Measurements from ENCODE around the gene LPCAT1.

Gene LPCAT1

DNA sequence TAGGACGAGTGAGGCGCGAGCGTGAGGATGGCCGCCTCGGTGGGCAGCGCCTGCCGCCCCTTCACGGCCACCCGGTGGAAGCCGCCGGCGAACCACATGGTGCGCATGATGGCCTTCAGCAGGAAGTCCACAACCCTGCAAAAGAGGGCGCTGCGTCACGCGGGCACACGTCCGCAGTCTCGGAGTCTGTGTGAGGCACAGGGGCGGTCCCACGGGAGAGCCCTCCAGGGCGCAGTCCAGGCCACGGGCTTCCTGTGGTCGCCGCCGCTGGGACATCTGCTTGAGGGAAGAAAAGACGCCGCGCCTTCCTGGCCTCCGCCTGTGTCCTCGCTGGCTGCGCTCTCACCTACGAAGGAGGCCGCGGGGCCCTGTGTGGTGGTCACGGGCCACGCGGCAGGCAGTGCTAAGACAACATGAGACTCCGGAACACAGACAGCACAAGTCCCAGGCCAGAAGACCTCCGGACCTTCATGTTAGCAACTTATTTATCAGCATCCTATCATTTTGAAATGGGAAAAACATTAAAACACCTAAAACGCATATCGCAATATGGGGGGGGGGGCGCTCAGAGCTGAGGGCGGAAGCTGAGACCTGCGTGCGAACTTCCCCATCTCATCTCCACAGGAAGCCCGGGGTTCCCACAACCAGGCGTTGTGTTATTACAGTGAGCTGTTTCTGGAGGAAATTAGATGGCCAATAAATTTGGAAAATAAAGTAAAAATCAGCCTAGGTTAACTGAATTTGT, 28.8 kb downstream of the LPCAT1 start:
- no peak for DNase-seq

DNA sequence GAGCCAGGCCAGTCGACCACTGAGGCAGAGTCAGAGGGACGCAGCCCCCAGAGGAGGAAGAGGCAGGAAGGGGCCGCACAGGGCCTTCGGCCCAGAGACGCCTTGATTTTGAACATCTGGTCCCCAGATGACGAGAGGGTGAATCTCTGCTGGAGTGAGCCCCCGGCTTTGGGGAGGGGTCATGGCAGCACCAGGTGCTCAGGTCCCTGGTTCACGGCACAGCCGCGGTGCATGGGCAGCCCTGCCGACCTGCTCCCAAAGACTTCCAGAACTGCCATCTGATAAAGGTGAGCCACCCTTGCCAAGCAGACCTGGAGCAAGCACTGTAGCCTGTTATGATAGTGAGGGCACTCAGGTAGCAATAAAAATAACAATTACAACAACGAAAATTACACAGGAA, 29.8 kb downstream of the LPCAT1 start:
- no peak for DNase-seq

DNA sequence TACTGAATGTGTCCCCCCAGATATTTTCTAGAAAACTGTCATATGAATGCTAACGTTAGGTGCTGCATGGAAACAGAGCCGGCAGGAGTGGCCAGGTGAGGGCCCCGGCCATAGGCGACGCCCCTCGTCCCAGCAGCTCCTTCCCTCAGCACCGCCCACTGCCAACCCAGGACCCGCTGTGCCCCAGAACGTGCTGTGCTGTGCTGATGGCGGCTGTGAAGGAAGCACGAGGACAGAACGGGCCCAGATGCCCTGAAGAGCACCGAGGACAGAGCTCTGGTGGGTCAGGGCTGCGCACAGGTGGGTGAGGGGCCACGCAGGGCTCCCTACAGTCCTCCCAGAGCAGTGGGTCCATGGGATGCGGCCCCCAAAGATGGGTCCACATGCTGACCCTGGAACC, 30.3 kb downstream of the LPCAT1 start:
- no peak for DNase-seq

DNA sequence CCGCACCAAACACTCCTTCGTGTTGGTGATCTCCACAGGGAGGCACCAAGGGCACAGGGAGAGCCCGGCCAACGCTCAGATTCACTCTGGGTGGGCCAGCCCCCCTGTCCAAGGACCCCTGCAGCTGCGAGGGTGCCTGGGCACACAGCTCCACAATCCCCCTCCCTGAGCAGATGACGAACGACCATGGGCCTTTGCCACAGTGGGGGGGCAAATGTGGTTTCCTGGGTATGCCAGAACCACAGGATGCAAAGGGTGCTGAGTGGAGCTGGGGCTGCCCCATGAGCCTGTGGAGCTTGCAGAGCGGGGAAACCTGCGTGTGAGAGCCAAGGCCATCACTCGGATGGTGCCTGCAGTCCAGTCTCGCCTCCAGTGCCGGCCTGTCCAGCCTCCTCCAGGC, 31.0 kb downstream of the LPCAT1 start:
- DNase-seq, result no peak

DNA sequence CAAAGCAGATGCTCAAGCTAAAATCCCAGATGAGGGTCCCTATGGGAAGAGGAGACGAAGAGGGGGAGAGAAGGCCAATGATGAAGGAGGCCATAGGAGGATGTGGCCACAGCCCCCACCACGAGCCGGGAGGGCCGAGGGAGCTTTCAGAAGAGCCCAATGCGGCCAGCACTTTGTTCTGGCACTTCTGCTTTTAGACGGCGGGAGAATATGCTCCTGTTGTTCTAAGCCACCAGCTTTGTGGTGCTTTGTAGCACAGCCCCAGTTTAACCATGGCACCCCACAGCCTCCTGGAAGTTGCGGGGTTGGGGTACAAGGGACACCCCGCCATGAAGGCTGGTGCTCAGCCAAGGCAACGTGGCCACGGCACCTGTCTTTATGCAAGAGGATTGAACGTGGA, 33.4 kb downstream of the LPCAT1 start:
- no peak for DNase-seq

DNA sequence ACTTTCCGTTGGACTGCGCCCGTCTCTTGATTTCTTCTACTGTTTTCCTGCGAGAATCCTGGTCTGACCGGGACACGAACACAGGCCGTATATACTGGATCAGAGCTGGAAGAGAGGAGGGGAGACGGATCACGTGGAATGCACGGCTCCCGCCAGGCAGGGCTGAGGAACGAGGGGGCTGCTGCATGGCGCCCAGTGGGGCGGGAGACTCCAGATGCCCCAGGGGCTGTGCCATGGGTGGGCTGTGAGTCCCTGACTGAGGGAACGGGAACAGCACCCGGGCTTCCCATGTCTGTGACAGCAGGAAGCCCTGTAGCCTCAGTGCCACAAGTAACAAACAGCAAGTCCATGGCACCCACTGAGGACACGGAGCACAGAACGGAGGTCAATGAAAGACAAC, 34.0 kb downstream of the LPCAT1 start:
- no peak for DNase-seq

DNA sequence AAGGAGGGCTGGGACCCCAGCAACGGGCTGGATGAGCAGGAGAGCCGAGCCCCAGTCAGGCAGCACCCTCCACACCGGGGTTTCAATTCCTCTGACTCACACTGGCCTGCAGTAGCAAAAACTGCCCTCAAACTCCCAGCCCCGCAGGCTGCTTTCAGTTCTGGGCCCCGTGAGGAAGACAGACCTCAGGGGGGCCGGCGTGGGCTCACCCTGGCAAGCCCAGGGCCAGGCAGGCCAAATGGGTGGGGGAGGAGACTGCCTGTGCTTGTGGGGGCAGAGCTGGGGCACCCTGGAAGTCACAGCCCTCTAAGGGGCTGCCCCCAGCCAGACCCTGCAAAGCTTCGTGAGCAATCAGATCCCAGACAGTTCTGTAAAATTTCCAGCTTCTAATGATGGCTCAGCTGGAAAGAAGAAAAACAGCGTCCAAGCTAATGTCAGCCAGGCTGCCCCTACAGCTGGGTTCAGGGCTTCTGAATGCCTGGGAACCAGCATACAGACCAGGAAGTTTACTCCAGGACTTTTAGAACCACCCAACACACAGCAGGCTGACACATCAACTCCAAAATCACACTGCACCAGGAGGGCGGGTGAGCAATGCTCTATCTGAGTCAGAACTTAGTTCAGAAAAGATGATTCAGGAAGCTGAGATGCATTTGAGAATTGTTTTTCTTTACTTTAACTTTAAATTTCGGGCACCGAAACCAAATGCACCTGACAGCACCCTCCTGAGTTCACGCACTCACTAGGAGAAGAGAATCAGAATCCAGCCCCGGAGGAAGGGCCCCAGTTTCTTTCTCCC, 34.7 kb downstream of the LPCAT1 start:
- peak; percentile 51 for DNase-seq

DNA sequence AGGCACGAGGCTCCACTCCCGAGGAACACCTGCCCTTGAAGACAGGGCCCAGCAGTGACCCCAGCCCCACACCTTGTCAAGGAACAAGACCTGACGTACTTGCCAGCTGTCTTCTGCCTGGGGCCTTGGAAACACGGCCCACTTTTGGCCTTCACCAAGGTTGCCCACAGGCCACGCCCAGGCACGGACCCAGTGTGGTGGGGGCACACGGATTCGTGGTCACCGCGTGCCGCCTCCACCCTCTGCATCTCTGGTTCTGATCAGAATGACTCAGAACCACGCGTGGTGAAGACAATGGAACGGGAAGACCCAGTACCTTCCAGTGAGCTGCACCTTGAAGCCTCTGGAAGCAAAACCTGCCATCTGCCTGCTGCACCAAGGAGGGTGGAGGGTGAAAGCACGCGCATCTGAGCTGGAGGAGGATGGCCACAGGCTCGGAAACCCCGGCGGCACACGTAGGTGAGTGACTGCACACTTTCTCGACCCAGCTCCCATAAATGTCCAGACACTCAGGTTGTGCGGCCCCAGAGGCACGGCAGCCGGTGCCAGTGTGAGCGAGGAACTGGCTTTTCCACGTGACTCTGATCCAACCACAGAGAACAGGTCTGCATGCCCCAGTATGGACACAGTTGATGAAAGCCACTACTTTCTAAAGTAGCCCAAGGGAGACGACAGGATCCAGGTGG, 36.5 kb downstream of the LPCAT1 start:
- no peak for DNase-seq

DNA sequence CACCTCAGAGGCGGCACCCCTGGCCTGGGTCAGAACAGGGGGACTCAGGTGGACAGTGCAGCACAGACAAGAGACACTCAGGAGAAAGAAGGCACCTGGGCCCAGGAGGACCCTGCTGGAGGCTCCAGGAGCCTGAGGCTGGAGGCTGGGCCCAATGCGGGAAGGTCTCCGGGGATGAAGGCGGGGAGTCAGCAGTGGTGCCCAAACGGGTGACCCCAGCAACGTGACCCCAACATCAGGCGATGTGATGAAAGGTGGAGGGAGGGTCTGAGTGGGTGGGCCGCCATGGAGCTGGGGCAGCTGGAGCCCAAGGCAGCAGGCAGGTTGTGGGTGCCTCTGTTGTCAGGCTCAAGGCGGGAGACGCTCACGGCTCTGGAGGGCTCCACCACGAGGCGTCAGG, 37.5 kb downstream of the LPCAT1 start:
- no peak for DNase-seq

DNA sequence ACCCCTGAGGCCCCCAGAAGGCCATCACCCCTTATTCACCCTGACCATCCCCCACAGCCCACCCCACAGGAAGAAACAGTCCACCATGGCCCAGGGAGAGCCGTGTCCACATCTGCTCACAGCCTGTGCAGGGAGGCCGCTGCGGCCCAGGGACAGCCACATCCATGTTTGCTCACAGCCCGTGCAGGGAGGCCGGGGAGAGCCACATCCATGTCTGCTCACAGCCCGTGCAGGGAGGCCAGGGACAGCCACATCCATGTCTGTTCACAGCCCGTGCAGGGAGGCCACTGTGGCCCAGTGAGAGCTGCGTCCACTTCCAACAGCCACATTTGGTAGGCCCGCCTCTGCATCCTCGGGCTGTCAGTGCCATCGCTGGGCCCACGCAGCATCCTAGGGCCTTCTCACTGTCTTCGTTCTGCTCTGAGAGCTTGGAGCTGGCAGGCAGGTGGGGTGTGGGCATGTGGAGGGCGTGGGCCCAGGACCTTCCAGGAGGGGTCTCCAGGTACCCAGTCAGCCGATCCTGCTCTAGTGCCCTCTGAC, 38.1 kb downstream of the LPCAT1 start:
- DNase-seq, result no peak

DNA sequence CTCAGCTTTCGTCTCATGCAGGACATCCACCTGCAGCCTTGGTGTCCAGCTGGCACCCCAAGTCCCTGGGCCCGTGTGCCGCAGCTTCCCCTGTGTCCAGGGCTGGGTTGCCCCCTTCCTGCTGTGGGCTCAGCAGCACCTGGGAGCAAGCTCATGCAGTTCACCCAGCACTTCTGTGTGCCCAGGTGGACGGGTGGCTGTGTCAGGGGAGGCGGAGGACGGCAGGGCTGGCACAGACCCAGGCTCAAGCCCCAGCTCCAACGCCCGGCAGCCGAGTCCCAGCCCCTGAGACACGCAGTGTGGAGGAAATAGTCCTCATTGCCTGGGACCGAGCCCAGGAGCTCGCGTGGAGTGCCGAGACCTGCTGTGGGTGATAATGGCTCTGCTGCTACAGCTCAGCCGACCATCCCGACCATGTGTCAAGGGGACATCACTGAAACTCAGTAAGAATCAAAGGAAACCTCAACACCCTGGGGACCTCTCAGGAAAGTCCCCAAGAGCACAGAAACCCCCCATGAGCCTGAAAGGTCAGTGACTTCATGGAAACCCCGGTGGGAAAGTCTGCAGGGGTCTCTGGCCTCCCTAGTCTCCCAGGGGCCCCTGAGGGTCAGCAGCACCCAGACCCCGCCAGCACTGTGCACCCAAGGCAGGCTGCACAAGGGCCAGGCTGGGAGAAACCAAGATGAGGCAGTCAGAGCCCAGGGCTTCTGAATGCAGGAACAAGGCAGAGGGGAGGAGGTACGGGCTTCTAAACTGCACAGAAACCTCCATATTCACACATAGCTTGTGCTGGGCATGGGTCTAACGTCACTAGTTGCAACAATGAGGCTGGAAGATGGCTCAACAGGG, 38.8 kb downstream of the LPCAT1 start:
- no peak for DNase-seq

DNA sequence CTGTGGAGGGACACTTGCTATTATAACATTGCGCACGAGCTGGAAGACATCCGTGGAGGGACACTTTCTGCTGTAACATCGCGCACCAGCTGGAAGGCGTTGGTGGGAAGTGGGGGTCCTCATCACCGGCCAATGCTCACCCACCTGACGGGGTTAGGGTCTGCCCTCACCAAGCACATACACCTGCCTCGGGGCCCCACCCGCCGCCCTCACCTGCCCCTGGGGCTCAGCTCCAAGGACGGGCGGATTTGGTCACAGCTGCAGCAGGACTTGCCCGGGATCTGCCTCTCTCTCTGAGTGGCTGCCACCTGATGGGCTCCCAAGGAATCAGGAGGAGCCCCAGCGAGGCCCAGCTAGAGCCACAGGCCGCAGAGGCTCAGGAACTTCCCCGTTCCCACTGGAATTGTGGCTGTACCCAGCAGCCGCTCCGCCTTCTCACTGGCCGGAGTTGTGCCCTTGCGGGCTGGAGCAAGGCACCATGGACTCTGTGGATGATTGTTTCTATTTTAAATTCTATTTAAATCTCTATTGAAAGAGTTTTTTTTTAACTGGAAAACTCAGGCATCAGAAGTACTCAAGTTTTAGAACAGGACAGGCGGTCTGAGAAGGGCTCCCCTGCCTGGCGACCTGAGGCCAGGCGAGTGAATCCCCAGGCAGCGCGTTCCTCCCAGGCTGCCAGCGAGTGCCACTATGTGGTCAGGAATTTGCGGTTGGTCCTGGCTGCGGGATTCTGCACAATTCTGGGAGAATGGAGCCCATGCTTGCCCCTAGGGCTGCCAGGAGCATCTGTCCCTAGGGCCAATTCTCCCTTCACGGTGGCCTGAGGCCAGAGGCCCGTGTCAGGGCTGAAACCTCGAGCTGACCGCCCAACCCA, 39.7 kb downstream of the LPCAT1 start:
- DNase-seq, result no peak

DNA sequence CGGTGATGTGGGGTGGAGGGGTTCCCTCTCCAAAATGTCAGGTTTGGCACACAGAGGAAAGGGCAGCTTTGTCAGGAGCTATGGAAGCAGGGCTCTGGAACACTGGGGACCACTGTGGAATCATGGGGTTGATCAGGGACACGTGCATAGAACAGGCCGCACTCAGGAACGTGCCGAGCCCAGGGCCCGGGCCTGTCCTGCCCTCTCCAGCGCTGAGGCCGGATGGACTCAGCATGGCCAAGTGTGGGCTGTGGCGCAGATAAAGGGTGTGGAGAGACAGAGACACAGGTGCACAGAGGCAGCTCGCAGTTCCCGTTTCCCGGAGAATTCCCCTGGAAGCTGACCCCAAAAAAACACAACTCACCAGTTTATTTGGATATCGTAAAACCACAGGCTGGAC, 40.7 kb downstream of the LPCAT1 start:
- no peak for DNase-seq

DNA sequence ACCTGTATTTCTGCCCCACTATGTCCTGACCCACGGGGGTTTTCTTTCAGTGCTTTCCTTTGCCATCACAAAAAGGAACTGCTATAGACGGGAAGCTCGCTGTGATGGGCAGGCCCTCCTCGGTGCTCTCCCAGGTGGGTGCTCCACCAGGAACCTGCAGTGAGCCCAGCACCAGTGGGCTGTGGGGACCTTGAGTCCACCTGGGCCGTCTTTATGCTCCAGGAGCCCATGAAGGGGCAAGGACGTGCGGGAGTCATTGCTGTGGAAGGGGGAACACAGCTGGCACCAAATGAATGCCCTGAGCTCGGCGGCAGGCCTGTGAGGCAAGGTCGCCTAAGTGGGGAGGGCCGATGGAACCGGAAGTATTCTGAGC, 41.8 kb downstream of the LPCAT1 start:
- no peak for DNase-seq

DNA sequence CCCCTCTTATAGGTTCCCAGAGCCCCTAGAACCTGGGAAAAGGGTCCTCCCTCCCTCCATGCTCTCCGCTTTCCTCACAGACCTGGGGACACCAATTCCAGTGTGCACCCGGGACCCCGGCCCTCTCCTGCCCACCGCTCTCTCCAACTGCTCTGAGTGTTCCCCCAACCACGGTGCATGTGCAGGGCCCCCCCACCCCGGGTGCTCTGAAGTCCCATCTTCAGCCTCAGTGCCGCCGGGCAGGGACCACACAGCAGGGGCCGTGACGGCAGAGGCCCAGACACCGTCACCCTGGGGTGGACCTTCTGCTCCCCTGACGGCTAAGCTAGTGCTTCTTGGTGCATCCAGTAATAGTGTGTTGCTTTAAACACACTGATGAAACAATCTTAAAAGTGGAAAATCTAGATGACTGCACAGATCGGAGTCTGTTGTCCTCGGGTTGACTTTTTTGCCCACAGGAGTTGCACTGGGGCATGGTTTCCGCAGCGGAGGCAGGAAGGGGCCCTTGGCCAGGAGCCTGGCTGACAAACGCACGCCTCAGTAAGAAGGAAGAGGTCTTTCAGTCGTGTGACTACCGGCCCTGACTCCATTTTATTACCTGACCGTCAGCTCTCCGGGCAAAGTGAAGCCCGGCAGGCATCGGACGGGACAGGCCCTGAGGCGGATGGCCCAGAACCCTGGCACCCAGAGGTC, 42.3 kb downstream of the LPCAT1 start:
- DNase-seq, result no peak

DNA sequence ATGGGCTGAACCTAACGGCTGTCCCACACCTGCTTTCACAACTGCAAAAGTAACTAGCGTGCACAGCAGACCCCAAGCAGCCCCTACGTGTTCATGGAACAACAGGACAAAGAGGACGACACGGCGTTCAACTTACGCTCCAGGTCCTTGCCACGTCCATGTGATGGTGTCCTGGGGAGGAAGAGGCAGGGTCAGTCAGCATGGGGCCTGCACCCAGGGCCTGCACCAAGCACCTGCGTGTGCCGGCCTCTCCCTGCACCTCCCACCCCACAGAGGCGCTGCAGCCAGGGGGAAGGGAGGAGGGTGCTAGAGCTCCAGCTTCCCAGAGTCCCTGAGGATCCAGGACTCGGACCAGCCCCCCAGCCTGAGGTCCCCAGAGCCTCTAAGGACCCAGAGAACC, 43.0 kb downstream of the LPCAT1 start:
- no peak for DNase-seq

DNA sequence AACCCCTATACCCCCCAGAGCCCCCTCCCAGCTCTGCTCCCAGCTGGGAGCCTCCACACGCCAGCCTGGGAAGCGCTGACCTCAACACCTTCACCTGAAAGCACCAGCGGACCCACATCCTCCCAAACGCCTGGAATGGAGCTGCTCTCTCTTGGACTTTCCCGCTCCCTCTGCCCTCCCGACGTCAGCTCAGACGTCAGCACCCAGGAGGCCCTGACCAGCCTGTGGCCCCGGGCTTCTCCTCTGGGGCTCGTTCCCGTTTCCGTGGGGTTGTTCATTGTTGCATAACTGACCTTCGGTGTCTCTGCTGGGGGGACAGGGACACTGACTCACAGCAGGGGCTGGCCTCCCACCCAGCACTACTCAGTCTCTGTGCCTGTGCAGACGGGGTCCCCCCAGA, 43.5 kb downstream of the LPCAT1 start:
- no peak for DNase-seq

DNA sequence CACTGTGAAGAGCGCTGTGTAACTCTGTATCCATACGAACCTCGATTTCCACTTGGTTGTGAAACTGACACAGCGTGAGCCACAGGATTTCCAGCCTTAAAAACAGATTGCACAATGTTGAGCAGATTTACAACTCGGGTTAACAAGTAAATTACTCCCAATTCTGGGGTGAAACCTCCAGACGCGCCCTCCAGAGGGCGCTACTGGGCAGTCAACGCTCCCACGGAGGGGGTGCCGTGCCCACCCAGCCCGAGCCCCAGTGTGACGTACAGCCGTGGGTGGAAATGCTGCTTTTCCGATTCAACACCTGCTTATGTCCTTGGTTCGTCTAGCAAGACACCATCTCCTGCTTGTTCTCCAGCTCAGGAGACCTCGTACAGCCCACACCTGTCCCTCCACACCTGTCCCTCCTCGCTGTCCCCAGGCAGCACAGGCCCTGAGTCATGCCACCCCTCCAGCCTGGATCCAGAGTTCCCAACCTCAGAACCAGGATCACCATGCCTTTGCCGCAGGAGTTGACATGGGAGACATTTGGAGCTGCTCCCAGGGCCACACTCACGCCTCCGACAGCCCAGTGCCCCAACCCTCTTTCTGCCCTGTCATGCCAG, 44.1 kb downstream of the LPCAT1 start:
- peak; percentile 9 for DNase-seq

DNA sequence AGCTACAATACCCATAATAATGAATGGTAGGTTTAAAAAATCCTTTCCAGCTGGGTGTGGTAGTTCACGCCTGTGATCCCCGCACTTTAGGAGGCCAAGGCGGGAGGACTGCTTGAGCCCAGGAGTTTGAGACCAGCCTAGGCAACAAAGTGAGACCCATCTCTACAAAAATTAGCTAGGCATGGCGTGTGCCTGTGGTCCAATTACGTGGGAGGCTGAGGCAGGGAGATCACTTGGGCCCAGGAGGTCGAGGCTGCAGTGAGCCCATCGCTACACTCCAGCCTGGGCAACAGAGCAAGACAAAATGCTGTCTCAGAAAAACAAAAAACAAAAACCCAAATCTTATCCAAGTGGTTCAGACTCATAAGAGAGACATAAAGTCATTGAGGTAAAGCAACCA, 44.7 kb downstream of the LPCAT1 start:
- DNase-seq, result no peak

DNA sequence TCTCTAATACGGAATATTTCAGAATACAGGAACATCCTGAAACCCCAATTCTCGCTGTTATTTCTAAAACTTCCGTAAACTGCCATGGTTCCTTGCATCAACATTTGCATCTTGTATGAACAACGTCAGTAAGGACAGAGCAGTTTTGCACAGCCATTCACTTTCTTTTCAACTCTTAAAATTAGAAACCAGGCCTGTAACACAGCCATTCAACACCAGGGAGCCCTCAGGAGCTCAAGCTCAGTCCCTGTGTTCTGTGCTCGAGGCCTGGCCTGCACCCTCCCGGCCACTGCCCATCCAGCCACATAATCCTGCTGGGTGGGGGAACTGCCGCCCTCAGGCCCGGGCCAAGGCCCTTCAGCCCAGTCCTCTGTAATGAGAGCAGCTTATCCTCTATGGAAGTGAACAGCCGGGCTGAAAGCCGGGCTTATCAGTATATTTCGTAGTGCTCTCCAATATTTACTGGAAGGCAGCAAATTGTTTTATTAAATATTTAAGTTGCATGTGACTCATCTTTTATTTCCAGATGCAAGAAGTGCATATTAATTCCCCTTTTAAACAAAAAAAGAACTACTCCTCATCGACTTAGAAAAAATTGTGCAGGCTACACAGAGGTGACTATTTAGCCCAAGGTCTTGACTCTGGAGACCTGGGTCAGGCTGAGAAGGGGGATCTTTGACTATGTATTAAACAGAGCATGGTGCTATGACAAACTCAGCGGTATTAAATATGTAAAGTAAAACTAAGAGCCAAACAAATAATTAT, 45.3 kb downstream of the LPCAT1 start:
- no peak for DNase-seq

Measured in fibroblast of upper back skin (primary cell).